Kasumi-1 (cell line): ENCODE measurements around the gene EIF3C.
"Not testable (repeated sequence)": the region's sequence is repeated elsewhere in the genome, so short reads cannot be mapped to it uniquely, and the experiment has no call there.

Source experiments
- DNase-seq, 2 experiments: peaks; one replicate each; lab custom pipeline; 2025; lab: John Stamatoyannopoulos, UW

EIF3C gene

GRCh38 chr16:28746618-28747350 lies 35.5 kb downstream of the EIF3C start:
- not testable (repeated sequence) for DNase-seq

- not testable (repeated sequence) for DNase-seq
These were observed 38.8 kb downstream of the EIF3C start for GRCh38 chr16:28749997-28750465.

GRCh38 chr16:28750469-28751067 lies 39.3 kb downstream of the EIF3C start:
- not testable (repeated sequence) for DNase-seq

GRCh38 chr16:28751487-28751886 lies 40.2 kb downstream of the EIF3C start, which contains the start of gene NPIPB9:
NPIPB9 (plus strand) TSS chr16:28751787.
- DNase-seq: not testable (repeated sequence)

DNA sequence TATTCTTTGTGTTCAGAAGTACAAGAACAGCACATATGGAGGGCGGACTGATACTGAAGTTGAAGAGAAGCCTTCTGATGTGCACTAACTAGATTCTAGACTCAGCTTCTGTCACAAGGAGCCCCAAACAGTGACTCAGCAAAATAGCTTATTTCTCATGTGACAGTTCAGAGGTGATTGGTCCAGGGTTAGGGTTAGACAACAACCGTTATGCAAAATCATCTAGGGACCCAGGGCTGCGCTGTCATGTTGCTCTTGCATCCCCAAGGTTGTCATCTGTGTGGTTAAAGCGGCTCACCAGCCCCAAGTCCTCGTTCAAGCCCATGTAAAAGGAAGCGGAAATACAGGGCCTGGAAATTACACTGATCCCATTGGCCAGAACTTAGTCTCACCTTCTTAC lies 70.4 kb downstream of the EIF3C start:
- not testable (repeated sequence) for DNase-seq

GRCh38 chr16:28782357-28782756 lies 71.1 kb downstream of the EIF3C start:
- not testable (repeated sequence) for DNase-seq
